ENCODE measurements around the gene EEIG1.

Gene EEIG1

DNA sequence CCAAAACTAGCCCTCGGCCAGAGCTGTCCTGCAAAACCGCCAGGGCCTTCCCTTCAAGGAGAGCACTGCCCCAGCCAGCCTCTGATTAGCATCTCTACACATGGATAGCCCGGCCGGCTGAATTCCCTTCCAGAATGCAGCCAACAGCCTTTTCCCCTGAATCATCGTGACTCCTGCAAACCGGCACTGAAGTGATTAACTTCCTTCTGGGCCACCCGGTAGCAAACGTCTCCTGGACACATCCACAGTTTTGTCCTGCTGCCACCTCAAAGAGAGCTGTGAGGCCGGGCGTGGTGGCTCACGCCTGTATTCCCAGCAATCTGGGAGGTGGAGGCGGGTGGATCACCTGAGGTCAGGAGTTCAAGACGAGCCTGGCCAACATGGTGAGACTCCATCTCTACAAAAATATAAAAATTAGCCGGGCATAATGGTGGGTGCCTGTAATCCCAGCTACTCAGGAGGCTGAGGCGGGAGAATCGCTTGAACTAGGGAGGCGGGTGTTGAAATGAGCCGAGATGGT, 21.1 kb upstream of the EEIG1 start:
- no peak for DNase-seq (ENCODE audit: low read depth in 4 of 4, low spot score in 1 of 4)

DNA sequence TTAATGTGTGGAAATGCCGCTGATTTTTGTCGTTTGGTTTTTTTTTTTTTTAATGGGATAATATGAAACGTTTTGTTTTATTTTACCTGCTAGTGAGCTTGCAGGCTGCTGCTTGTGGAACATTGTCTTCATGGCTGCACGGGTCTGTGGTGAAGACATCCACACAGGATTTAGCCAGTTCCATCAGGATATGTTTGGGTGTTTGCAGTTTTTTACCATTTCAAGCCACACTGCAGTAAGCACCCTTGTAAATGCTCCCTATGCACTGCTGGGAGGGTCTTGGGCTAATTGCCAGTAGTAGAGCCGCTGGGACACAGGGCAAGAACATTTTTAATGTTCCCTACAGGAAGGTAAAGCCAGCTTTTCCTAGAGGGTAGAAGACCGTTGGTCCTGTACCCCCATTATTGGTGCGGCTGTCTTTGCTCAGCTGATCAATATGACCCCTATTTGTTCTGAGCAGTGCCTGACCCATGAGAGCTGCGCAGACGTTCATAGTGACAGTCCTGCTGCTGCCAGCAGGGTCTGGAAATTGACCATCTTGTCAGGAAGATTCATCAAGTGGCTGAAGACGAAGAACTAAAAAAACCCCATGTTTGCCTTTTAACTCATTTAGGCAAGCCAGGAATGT, 20.5 kb upstream of the EEIG1 start:
- DNase-seq (ENCODE audit: low read depth in 4 of 4, low spot score in 1 of 4): no peak

DNA sequence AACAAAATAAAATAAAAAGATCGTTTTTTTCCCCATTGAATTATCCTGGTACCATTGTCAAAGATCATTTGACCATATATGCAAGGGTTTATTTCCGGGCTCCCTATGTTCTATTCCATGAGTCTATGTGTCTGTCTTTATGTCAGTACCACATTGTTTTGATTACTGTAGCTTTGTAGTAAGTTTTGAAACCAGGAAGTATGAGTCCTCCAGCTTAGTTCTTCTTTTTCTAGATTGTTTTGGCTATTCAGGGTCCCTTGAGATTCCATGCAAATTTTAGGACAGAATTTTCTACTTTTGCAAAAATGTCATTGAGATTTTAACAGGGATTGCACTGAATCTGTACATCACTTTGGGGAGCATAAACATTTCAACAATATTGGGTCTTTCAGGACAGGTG, 18.7 kb upstream of the EEIG1 start:
- no peak for DNase-seq (ENCODE audit: low read depth in 4 of 4, low spot score in 1 of 4)

DNA sequence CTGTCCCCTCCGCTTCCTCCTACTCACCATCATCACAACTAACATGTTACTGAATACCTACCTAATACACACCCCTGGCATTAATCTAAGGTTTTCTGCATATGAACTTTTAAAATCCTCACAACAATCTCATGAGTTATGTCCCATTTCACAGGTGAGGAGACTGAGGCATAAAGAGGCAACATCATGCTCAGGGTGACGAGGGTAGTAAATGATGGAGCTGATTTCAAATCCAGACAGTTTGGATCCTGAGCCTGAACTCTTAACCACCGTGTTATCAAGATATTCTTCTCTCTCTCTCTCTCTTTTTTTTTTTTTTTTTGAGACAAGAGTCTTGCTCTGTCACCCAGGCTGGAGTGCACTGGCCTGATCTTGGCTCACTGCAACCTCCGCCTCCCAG, 12.9 kb upstream of the EEIG1 start:
- no peak for DNase-seq (ENCODE audit: low read depth in 4 of 4, low spot score in 1 of 4)

DNA sequence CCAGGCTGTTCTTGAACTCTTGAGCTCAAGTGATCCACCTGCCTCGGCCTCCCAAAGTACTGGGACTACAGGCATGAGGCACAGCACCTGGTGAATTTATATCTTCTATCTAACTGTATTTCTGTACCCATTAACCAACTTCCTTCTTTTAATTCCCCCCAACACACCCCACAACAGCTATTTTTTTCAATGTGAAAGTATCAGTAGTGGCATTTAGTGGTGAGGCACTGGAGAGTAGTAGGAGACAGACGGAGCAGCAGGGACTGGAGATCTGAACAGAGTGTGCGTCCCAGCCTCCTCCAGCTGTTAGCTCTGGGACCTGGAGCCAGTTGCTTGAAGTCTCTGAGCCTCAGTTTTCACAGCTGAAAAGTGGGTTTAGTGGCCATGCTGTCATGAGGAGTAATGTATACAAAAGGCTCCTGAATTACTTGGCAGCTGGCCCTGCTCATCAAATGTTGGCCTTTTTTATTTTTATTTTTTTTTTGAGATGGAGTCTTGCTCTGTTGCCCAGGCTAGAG, 11.0 kb upstream of the EEIG1 start:
- DNase-seq (ENCODE audit: low read depth in 4 of 4, low spot score in 1 of 4): no peak

DNA sequence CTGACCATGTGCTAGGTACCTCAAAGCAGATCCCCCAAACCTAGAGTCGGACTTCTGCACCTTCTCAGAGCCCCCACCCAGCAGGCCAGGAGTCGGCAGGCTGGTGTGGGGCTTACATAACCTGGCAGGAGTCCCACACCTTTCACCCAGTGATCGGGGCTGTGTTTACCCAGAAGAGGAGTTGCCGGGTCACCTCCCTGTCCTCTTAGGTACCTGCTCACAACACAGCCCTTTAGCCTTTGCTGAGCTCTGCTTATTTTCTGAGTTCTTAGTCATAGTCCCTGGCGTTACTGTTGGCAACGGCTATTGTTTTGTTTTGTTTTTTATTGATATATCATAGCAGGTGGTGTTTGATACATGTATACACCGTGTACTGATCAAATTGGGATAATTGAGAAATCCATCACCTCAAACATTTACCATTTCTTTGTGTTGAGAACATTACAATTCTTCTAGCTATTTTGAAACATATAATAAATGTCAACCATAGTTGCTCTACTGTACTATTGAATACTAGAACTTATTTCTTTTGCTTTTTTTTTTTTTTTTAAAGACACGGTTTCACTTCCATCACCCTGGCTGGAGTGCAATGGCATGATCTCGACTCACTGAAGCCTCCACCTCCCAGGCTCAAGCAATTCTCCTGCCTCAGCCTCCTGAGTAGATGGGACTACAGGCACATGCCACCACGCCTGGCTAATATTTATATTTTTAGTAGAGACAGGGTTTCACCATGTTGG, 10.4 kb upstream of the EEIG1 start:
- DNase-seq (ENCODE audit: low read depth in 4 of 4, low spot score in 1 of 4): no peak

DNA sequence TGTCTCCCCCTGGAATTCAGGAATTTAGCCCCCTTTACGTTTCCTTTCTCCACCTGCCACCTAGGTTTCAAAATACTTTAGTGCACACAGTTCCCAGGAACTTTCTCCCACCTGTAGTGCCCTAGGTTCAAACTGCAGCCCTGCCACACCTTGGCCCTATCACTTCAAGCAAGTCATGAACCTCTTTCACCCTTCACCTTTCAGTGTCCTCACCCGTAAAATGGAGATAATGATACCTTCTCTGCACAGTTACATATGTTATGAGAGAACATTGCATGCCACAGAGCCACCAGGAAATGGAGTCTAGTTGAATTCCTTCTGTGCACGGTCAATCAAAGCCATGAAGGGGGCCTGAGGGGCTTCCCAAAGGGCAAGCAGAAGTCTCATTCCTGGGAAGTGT, 9.8 kb upstream of the EEIG1 start:
- no peak for DNase-seq (ENCODE audit: low read depth in 4 of 4, low spot score in 1 of 4)

DNA sequence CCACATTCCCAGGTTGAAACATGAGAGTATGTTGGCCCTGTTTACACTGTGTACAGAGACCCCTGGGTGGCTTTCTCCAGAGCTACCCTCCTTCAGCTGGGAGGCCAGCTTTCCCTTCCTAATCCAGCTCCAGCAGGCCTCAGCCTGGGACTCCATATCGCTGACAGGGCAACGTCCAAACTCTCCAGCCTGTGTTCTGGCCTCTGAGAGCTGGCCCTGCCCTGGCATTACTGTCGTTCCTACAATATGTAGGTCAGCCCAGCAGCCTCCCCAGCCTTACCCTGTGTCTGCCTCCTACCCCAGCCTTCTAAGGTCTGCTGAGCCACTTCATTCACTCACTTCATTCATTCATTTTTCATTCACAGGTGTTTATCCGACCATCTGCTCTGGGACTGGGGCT, 8.3 kb upstream of the EEIG1 start:
- no peak for DNase-seq (ENCODE audit: low read depth in 4 of 4, low spot score in 1 of 4)

DNA sequence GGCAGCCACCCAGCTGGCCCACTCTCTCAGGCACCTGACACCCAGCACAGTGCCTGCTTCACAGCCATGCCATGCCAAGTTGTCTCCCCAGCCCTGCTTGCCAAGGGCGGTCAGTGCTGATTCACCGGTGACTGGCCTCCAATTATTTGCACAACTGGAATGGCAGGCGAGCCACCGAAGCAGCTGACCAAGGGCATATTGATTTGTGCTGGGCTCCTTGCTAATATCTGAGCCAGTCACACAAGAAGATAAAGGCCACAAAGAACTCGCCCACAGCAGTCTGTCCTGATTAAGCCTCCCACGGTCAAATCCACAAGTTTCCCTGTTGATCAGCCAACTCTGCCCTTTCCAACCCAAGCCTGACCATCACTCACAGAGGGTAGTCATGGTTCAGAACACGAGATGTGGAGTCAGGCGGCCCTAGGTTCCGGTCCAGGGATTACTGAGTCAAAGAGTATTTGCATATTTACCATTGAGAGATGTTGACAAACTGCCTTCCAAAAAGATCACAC, 6.4 kb upstream of the EEIG1 start:
- no peak for DNase-seq (ENCODE audit: low read depth in 4 of 4, low spot score in 1 of 4)

DNA sequence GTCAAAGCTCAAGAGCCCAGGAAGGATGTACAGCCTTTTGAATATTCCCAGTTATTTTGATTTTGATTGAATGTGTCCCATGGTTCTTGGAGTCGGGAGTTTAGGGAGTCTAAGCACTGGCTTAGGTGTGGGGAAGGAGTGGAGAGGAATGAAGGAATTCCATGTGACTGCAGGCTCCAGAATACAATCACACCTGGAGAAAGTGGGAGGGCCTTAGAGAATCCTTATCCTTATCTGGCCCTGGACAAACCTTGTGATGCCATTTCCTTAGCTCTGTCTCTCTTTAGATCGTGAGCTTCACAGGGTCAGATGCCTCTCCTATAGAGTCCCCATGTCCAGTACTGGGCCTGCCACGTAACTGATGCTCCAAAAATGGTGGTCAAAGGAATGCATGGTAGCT, 4.2 kb upstream of the EEIG1 start:
- DNase-seq (ENCODE audit: low read depth in 4 of 4, low spot score in 1 of 4): no peak

DNA sequence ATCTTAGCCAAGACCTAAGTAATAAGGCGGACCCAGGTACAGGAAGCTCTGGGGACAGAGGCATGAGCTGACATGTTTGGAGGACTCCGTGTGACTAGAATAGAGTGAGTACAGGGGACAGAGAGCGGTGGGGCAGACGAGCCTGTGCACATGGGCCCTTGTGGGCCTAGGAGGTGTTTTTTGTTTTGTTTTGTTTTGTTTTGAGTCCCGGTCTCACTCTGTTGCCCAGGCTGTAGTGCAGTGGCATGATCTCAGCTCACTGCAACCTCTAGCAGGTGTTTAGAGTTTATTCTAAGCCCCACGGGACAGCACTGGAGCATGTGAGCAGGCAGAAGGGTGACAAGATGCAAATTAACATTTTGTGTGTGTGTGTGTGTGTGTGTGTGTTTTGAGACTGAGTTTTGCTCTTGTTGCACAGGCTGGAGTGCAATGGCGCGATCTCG, 3.1 kb upstream of the EEIG1 start:
- DNase-seq (ENCODE audit: low read depth in 4 of 4, low spot score in 1 of 4): no peak

DNA sequence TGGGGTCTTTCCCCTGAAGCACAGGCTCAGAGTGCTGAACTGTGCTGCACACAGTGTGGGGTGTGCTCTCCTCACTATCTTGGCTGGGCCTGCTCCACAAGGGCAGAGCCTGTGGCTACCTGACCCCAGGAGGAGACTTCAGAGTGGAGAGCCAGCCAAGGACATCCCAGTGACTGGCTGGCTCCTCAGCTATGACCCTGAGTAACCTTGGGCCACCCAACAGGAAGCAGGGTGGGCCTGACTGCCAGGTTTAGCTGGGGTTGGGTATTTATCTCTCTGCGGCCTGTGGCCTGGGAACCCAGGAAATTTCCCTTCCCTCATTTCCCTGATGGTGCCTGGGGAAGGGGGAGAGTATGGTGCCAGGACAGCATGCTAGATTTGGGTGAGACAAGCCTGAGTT, 2.1 kb upstream of the EEIG1 start:
- DNase-seq (ENCODE audit: low read depth in 4 of 4, low spot score in 1 of 4): no peak

DNA sequence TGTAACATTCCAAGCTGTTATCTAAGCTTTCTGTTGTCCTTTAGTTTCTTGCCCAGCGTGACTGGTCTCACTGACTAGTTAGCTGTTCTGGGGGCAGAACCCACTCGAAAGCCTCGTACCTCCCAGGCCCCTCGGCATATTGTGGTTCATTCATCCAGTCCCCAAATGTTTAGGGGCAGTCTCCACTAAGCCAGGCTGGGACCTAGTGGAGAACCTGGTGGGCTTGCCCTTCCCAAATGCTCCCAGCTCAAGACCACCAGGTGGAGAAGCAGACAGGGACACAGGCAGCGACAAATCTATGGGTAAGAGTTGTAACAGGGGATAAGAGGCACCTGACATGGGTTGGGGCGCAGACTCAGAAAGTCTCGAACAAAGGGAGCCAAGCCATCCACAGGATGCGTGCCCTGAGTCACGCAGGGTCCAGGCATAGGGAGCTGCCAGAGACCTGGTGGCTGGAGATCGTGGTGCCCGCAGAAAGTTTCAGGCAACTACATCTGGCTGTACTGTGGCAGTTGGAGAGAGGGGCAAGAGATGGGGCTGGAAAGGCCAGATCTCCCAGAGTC, 851 bp upstream of the EEIG1 start:
- no peak for DNase-seq (ENCODE audit: low read depth in 4 of 4, low spot score in 1 of 4)

DNA sequence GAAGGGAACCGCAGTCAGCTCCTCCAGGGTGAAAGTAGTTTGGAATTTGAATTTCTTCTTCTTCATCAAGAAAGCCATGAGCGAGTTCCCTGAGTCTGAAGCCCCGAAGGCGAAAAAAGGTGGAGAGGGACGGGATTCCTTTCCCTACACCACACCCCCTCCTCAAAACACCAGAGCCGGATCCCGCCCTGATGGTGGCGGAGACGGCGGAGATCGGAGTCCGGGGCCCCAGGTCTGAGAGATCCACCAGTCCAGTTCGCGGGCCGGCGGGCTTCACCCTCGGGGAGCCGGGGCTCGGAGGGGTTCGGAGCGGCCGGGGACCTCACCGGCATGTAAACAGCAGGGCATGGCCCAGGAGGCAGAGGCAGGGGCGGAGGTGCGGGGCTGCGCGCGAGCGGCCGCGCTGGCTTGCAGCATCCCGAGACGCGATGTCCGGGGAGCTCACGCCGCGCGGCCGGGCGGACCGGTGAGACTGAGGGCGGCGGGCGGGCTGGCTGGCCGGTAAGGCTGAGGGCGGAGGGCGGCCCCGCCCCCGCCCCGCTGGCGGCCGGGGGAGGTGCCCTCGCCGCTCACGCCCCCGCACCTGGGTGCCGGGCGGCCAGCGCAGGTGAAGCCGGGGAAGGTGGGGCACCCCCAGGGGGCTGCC, 606 bp downstream of the EEIG1 start:
- DNase-seq (ENCODE audit: low read depth in 4 of 4, low spot score in 1 of 4): no peak

DNA sequence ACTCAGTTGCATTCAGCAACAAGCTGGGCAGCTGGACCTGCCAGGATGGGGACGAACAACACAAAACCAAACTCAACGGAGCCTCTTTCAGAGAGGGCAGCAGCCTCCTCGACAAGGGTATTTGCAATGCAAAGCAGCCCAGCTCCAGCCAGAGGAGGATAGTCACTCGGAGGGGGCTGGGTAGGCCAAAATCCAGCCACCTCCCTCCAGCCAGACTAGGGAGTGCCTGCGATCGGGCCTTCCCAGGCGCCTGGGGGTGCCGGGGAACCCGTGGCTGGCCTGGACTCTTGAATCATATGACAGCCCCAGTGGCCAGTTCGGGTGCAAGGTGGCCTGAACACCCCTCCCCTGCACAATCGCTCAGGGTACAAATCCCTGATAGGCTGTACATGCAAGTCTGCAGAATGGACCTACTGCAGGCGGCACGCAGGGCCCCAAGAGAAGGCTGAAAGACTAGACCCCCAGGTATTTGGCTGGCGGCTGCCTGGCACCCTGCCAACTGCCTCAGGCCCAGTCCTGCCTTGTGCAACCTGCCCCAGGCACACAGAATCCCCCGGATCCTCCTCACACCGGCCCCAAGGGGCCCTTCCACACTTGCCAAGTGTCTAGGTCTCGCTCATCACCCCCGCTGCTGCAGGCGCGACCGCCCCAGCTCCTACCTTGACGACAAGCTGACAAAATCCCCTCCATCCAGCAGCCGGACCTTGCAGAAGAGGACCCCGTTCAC, 1.3 kb downstream of the EEIG1 start:
- DNase-seq (ENCODE audit: low read depth in 4 of 4, low spot score in 1 of 4): no peak

DNA sequence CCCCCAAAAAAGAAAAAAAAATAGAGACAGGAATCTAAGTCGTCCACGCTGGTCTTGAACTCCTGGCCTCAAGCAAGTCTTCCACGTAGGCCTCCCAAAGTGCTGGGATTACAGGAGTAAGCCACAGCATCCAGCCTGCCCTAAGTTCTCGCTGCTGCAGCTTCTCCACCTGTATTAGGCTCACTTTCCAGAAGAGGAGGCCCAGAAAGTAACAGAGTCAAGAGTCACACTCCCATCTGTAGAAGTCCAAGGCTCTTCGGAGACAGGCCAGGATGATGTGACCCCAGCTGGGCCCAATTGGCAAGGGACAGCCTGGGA, 1.8 kb downstream of the EEIG1 start:
- no peak for DNase-seq (ENCODE audit: low read depth in 4 of 4, low spot score in 1 of 4)

DNA sequence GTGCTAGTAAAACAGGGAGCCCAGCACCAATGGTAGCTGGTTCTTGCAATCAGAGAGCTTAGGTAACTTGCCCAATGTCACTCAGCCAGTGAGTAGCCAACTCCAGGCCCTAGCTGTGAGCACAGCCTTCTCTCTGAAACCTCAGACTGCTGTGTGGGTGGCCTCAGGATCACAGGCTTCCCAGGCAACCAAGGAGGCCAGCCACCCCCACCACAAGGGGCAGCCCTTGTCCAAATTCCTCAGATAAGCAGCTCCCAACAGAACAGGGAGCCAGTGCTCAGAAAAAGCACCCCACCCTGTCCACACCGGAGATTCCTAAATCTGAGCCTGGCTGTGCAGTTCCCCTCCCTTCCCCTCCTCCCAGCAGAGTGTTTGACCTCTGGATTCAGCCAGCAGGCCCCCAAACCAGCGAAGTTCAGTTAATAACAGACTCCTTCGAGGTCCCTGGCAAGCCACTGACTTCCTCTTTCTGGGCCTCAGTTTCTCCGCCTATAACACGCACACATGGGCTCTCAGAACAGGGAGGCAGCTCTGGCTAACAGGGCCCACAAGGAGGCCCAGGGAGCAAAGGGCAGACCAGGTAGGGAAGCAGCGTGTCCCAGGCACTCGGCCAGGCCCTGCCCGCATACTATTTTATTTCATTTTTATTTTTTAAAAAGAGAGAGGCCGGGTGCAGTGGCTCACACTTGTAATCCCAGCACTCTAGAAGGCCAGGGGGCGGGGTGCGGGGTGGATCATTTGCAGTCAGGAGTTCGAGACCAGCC, 2.7 kb downstream of the EEIG1 start:
- DNase-seq (ENCODE audit: low read depth in 4 of 4, low spot score in 1 of 4): no peak

DNA sequence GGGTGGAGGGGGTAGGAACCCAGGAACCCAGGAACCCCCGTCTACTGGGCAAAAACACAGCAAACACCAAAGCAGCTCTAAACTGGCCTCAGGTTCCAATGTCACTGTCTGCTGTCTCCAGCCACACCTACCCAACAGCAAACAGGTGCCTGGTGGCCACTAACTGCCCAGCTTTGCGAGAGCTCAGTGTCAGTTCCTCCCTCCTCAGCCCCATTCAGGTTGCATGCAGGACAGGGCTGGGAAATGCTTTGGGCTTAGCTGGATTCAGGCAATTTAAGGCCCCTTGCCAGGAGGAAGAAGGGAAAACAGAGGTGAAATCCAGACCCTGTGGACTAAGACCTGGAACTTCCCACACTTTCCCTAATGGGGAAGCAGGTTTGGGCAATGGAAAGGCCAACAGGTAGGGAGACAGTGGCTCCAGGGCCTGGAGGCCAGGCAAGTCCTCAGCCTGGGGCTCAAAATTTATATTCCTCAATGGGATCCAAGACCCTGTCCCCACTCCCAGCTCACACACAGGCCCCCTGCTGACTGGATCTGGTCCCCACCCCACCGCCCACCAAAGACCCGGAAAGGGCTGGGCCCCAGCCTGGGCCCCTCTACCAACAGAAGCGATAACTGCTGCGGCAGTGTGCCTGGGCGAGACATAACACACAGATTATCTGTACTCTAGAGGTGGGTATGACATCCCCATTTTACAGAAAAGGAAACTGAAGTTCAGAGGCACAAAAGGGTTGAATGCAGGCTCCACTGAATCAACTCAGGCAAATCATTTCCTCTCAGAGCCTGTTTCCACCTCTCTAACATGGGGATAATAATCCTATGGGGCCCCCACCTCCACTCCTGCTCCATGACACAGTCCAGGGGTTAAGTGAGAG, 3.5 kb downstream of the EEIG1 start:
- no peak for DNase-seq (ENCODE audit: low read depth in 4 of 4, low spot score in 1 of 4)

DNA sequence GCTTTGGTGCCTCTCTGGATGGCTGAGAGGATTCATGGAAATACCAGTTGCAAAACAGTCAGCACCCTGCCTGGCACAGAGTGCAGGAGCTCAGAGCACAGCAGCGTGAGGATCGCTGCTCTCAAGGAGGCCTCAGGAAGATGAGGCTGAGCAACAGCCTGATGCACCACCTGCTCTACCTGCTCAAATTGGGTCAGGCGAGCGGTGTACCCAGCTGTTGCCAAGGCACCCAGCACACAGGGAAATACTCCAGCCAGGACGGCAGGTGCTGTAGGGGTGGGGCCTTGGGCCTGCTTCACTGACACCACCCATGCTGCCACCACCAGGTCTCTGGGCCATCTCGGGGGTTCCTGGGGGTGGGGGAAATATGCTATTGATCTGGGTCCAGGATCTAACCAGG, 4.3 kb downstream of the EEIG1 start:
- no peak for DNase-seq (ENCODE audit: low read depth in 4 of 4, low spot score in 1 of 4)

All from stimulated activated CD4-positive, alpha-beta T cell treated with anti-CD3 and anti-CD28 coated beads, Interleukin-1b, Interleukin-23, amount 100 ng/mL, for 24 hours (primary cell).